SK-N-MC (cell line): ENCODE data around the gene GPC6.

Experiments
- EZH2 ChIP-seq: fragments of 200-600 bp; sonication (generic); IDR thresholded peaks from one replicate; pipeline ENCODE4 v1.6.1; 2017; ENCODE audit warnings: antibody characterized with exemption
- FOXP2 ChIP-seq: optimal IDR thresholded peaks from 2 replicates; pipeline ENCODE3; 2011; ENCODE audit warnings: mild to moderate bottlenecking, moderate library complexity; ENCODE audit not compliant: insufficient read depth; ENCODE audit errors: extremely low read length, control extremely low read depth
- POLR2AphosphoS5 ChIP-seq: IDR thresholded peaks from 2 replicates; pipeline ENCODE4 v1.6.1; 2012; ENCODE audit warnings: mild to moderate bottlenecking, low read depth, low read length, borderline replicate concordance

DNA sequence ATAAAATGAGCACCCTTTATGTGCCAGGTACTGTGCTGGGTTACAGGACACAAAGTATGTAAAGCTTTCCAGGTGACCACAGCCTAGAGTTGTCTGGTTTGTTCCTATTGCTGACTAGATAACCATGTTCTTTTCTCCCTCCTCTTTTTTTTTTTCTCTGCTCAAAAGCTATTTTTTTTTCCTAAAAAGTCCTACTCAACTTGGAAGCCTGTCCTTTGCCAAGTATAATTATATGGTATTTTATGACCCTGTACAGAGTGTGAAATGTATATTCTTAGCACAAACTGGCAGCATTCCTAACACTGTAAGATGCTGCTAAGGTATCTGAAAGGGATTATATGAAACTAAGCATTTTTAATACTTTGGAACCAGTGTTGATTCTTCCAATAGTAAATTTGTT is 171.0 kb downstream of the GPC6 start:
- TF ChIP-seq EZH2 (no peak), POLR2AphosphoS5 (no peak), FOXP2 (no peak)
